Epithelial cell of esophagus (primary cell): Measurements from ENCODE around the gene EDNRA.

Source experiments
- DNase-seq: peaks from one replicate; pipeline ENCODE4 v3.0.0; 2010; ENCODE audit warnings: low read depth
- H3K4me3 ChIP-seq: 2 replicates; pipeline ENCODE4 v1.5.1; 2011; ENCODE audit warnings: mild to moderate bottlenecking, low read length, control low read depth
- TF ChIP-seq, protein P1 (sequence below): IDR thresholded peaks from 2 replicates; pipeline ENCODE4 v1.5.1; 2011; ENCODE audit warnings: low read depth, mild to moderate bottlenecking, low read length, control low read depth, inconsistent platforms; ENCODE audit not compliant: insufficient read depth; ENCODE audit errors: missing control alignments

EDNRA gene

DNA sequence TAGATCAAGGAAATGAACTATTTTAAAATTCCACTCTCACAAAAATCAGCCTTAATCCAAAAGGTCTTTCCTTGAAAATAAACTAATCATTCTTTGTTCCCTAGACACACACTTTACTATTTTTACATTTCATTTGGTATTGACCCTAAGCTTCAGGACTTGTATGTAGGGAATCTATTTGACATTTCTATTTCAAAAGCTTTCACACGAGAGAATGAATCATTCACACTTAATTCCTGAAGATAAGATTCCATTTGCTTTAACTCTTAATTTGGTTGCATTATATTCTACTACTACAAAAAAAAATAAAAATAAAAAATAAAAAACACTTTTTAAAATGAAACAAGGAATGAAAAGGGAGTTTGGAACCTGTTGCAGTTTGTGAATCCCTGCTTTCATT, 43.7 kb downstream of the EDNRA start:
- DNase-seq: no peak
- no peak overlapping the region for H3K4me3 ChIP-seq
- TF ChIP-seq, protein P1, sequence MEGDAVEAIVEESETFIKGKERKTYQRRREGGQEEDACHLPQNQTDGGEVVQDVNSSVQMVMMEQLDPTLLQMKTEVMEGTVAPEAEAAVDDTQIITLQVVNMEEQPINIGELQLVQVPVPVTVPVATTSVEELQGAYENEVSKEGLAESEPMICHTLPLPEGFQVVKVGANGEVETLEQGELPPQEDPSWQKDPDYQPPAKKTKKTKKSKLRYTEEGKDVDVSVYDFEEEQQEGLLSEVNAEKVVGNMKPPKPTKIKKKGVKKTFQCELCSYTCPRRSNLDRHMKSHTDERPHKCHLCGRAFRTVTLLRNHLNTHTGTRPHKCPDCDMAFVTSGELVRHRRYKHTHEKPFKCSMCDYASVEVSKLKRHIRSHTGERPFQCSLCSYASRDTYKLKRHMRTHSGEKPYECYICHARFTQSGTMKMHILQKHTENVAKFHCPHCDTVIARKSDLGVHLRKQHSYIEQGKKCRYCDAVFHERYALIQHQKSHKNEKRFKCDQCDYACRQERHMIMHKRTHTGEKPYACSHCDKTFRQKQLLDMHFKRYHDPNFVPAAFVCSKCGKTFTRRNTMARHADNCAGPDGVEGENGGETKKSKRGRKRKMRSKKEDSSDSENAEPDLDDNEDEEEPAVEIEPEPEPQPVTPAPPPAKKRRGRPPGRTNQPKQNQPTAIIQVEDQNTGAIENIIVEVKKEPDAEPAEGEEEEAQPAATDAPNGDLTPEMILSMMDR: no peak

DNA sequence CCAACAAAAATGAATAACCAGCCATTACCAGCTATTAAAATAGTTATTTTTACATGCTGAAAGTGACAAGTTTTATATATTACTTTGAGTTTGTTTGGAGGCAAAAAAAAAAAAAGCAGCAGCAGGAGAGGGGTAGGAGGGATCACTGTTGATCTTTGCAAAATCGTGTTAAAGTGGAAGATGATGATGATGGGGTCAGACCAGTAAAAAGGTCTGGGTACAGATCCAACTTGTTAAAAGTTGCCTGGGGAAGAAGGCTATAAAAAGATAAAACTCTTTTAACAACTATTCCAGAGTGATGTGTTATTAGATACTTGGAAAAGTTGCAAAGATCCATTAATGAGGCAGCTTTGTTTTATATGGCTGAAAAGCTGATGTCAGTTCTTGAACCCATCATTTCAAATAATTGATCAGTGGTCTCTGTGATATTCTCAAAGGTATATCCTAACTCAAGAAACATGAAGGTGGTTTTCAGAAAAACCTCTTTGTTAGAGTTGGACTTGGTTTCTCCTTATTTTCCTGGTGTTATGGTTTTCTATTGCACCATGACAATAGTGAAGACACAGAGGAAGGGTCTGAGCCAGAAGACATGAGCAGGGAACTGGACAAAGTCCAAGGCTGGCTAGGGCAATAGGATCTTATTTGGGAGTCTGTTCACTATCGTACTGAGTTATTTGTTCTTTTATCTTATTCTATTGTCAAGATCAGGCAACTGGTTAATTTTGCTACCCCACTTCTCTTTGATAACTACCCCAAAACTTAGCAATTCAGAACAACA, 44.8 kb downstream of the EDNRA start:
- DNase-seq: no peak
- TF ChIP-seq, protein P1: no peak
- H3K4me3 ChIP-seq: no peak overlapping the region

DNA sequence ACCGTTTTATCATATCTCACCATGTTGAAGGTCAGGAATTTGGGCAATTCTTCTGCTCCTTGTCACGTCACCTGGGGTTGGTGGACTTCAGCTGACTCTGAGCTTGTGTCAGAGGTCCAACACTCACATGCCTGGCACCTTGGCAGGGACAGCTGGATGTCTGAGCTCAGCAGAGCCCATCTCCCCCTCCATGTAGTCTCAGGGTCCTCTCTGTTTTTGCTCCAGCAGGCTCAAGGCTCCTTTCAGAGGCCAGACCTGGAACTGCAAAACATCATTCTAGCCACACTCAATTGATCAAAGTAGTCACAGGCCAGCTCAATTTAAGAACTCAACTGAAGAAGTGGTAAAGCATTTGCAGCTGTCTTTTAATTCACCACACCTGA, 45.4 kb downstream of the EDNRA start:
- no peak overlapping the region for H3K4me3 ChIP-seq
- TF ChIP-seq, protein P1: no peak
- no peak for DNase-seq

DNA sequence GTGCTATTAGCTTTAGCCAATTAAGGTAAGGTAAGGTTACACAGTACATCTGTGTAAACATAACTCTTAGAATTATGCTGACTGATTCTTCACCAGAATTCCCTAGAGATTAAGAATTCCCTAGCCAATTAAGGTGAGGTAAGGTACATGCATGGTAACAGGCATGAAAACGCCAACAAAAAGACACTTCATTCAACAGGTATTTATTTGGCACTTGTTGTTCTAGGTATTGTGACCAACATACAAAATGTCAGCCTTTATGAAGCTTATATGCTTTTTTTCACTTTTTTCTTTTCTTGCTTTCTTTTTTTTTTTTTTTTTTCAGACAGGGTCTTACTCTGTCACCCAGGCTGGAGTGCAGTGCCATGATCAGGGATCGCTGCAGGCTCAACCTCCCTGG, 47.2 kb downstream of the EDNRA start:
- TF ChIP-seq, protein P1: no peak
- no peak for DNase-seq
- H3K4me3 ChIP-seq: no peak overlapping the region

DNA sequence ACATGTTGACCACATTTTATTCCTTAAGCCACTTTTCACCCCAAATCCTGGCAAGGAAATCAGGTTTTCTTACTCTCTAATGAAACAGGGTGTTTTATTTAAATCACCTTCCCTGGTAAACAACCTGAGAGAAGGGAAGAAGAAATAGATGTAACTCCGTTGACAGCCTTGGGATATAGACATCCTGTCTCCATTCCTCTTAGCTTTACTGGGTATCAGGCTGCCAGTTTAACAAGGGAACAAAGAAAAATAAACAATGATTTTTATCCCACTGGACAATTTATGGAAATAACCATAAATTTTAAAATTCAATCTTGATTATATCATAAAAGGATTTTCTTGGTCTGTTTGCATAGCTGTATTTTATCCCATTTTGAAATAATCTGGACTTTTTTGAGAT, 49.2 kb downstream of the EDNRA start:
- TF ChIP-seq, protein P1: no peak
- H3K4me3 ChIP-seq: no peak overlapping the region
- DNase-seq: no peak

DNA sequence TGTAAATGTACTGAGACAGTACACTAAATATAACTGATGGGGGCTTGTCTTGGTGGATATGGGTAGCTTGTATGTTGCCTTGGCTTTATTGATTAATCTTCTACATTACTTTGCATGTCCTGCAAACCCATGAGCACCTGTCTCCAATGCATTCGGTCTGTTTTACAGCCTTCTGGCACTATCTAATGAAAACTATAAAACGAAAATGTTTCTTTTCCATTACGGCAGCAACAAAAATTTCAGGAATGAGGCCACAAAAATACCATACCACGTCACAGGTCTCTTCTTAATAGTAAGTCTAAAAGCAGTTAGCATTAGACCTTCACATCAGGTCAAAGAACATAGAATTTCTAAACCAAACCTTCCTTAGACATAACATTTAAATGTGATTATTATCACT, 49.8 kb downstream of the EDNRA start:
- no peak overlapping the region for H3K4me3 ChIP-seq
- no peak for DNase-seq
- TF ChIP-seq, protein P1: no peak

DNA sequence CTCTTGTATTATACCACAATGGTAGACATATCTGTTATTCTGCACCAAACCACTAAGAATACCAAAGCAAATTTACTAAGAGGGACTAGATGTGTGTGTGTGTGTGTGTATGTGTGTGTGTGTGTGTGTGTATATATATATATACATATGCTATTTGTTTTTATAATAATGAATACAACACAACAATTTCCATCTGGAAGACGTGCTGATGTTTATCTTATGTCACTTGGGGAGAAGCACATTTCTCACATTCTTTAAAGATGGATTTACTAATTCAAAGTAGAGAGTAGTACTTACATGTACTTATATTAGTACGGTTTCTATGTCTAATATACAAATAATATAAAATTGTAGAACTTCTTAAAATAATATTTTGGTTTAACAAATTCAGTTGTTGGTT, 52.0 kb downstream of the EDNRA start:
- TF ChIP-seq, protein P1: no peak
- no peak overlapping the region for H3K4me3 ChIP-seq
- no peak for DNase-seq
